AML-193 (cell line): ENCODE measurements around the gene ACTG1.

Source experiments
- DNase-seq, 2 experiments: peaks; one replicate each; lab custom pipeline; 2025; lab: John Stamatoyannopoulos, UW

ACTG1 gene

GRCh38 chr17:81498953-81499600 lies 13.5 kb downstream of the ACTG1 start:
- DNase-seq: no peak

- DNase-seq: no peak
Measured at GRCh38 chr17:81494626-81495377, 17.8 kb downstream of the ACTG1 start.

GRCh38 chr17:81493198-81494038 lies 19.2 kb downstream of the ACTG1 start:
- no peak for DNase-seq

- no peak for DNase-seq
Measured at GRCh38 chr17:81492706-81493105, 19.9 kb downstream of the ACTG1 start.

- DNase-seq: no peak
Measured at GRCh38 chr17:81492202-81492601, 20.4 kb downstream of the ACTG1 start.

- no peak for DNase-seq
Measured at GRCh38 chr17:81491761-81492160, 20.8 kb downstream of the ACTG1 start.

- DNase-seq: no peak
Measured at GRCh38 chr17:81491181-81491581, 21.4 kb downstream of the ACTG1 start.

GRCh38 chr17:81489998-81490992 lies 22.3 kb downstream of the ACTG1 start:
- no peak for DNase-seq

GRCh38 chr17:81489012-81489997 lies 23.3 kb downstream of the ACTG1 start:
- no peak for DNase-seq

GRCh38 chr17:81488276-81488860 lies 24.2 kb downstream of the ACTG1 start:
- no peak for DNase-seq

GRCh38 chr17:81487487-81488275 lies 24.9 kb downstream of the ACTG1 start:
- DNase-seq: peak; percentile 72 to 83

GRCh38 chr17:81487089-81487486 lies 25.5 kb downstream of the ACTG1 start:
- no peak for DNase-seq

- DNase-seq: peak; percentile 61 to 78
Measured at GRCh38 chr17:81486199-81486810, 26.3 kb downstream of the ACTG1 start.

- peak; percentile 78 to 87 for DNase-seq
Measured at GRCh38 chr17:81484195-81484979, 28.2 kb downstream of the ACTG1 start.

GRCh38 chr17:81483862-81484194 lies 28.8 kb downstream of the ACTG1 start:
- no peak for DNase-seq

GRCh38 chr17:81483085-81483861 lies 29.3 kb downstream of the ACTG1 start:
- peak; percentile 76 to 78 for DNase-seq

- no peak for DNase-seq
Measured at GRCh38 chr17:81482673-81483072, 29.9 kb downstream of the ACTG1 start.
